ENCODE results near the gene NOL4.
"Not testable (repeated sequence)": the region's sequence is repeated elsewhere in the genome, so short reads cannot be mapped to it uniquely, and the experiment has no call there.

NOL4 gene, protein sequence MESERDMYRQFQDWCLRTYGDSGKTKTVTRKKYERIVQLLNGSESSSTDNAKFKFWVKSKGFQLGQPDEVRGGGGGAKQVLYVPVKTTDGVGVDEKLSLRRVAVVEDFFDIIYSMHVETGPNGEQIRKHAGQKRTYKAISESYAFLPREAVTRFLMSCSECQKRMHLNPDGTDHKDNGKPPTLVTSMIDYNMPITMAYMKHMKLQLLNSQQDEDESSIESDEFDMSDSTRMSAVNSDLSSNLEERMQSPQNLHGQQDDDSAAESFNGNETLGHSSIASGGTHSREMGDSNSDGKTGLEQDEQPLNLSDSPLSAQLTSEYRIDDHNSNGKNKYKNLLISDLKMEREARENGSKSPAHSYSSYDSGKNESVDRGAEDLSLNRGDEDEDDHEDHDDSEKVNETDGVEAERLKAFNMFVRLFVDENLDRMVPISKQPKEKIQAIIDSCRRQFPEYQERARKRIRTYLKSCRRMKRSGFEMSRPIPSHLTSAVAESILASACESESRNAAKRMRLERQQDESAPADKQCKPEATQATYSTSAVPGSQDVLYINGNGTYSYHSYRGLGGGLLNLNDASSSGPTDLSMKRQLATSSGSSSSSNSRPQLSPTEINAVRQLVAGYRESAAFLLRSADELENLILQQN

GRCh38 chr18:34224423-34225217 lies at the start of gene NOL4:
NOL4 (minus strand) TSS chr18:34224913; CDS start chr18:34223253, 1,660 bp downstream.
- DNase-seq (ENCODE audit: low spot score): peak; percentile 18

- DNase-seq (ENCODE audit: low spot score): not testable (repeated sequence)
Measured at GRCh38 chr18:34266029-34266428, 41.3 kb upstream of the NOL4 start.

DNA sequence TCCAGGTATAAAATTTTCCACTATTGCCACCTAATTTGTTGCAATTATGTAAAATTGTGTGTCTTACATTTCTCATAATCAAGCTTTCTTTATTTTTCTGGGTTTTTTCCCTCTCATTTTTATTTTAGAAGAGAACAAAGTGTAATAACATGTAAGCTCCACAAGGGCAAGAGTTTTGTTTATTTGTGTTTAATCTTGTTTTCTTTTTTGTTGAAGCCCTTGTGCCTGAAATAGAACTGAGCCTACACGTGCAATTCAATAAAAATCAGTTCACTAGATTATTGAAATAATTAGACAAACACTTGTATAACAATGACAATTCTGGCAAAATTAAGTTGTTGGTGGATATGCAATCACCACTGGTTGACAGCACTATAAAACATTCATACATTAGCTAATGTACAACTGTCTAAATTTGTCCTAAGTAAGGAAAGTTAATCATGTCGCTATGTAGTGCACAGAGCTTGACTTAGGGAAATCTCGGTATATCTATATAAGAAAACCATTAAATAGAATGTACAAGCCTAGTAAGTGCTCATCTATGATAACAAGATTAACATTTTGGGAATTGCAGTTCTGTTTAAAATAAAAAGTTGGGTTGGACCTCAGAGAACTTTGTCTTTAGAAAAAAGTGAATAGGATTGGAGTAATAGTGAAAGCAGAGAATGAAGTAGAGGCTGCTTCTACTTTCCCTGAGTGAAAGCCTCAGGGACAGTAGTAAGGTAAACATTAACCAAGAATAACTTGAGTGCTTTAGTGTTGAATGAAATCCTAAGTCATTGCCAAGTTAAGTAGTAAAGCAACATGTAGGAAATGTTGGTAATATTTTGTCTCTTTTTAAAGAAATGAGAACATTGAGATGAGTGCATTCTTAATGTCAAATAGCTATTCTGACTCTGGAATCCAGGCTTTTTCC lies 37.4 kb upstream of the NOL4 start:
- no peak for DNase-seq (ENCODE audit: low spot score)

- no peak for DNase-seq (ENCODE audit: low spot score)
Measured at GRCh38 chr18:34258176-34258575, 33.5 kb upstream of the NOL4 start.

- no peak for DNase-seq (ENCODE audit: low spot score)
Measured at GRCh38 chr18:34251919-34252318, 27.2 kb upstream of the NOL4 start.

GRCh38 chr18:34248727-34249126 lies 24.0 kb upstream of the NOL4 start:
- DNase-seq (ENCODE audit: low spot score): no peak

DNA sequence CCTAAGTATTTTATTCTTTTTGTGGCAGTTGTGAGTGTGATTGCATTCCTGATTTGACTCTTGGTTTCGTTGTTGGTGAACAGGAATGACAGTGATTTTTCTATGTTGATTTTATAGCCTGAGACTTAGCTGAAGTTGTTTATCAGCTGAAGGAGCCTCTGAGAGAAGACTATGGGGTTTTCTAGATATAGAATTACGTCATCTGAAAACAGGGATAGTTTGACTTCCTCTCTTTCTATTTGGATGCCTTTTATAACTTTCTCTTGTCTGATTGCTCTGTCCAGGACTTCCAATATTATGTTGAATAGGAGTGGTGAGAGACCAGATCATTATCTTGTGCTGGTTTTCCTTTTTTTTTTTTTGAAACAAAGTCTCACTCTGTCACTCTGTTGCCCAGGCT lies 18.0 kb upstream of the NOL4 start:
- DNase-seq (ENCODE audit: low spot score): no peak

DNA sequence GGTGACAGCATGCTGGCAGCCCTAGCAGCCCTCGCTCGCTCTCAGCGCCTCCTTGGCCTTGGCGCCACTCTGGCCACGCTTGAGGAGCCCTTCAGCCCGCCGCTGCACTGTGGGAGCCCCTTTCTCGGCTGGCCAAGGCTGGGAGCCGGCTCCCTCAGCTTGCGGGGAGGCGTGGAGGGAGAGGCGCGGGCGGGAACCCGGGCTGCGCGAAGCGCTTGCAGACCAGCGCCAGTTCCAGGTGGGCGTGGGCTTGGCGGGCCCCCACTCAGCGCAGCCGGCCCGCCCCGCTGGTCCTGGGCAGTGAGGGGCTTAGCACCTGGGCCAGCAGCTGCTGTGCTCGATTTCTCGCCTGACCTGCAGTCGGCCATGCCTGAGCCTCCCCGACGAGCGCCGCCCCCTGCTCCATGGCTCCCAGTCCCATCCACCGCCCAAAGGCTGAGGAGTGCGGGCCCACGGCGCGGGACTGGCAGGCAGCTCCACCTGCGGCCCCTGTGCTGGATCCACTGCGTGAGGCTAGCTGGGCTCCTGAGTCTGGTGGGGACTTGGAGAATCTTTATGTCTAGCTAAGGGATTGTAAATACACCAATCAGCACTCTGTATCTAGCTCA lies 9.2 kb upstream of the NOL4 start:
- not testable (repeated sequence) for DNase-seq (ENCODE audit: low spot score)

GRCh38 chr18:34225218-34225553 lies 473 bp upstream of the NOL4 start:
- DNase-seq (ENCODE audit: low spot score): no peak

- DNase-seq (ENCODE audit: low spot score): no peak
Measured at GRCh38 chr18:34223893-34224422, 755 bp downstream of the NOL4 start.

DNA sequence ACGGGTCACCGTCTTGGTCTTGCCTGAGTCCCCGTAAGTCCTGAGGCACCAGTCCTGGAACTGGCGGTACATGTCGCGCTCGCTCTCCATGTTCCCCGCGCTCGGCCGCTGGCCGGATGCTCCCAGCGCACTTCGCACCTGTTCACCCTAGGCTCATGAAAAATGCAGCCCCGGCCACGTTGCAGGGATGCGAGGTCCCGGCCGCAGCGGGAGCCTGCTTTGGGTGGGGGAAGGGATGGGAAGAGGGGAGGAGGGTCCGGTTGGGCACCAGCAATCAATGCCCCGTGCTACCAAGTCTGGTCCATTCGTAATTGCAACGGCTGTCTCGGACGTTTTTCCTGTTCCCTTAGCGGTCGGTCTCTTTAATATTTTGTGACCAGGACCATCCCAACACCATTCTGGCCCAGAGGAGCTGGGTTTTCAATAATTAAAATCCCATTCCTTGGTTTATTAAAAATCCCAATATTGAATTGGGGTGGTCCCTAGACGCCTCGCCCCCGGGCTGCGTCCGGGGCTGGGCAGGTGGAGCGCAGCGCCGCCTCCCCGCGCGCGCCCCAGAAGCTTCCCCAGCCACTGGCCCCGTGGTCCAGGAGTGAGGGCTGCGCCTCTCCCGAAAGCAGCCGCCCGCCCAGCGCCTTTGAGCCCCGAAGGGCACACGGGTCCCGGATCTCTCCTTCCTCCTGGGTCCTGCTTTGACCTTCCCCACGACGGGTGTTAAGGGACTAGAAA lies 1.4 kb downstream of the NOL4 start:
- DNase-seq (ENCODE audit: low spot score): no peak

DNA sequence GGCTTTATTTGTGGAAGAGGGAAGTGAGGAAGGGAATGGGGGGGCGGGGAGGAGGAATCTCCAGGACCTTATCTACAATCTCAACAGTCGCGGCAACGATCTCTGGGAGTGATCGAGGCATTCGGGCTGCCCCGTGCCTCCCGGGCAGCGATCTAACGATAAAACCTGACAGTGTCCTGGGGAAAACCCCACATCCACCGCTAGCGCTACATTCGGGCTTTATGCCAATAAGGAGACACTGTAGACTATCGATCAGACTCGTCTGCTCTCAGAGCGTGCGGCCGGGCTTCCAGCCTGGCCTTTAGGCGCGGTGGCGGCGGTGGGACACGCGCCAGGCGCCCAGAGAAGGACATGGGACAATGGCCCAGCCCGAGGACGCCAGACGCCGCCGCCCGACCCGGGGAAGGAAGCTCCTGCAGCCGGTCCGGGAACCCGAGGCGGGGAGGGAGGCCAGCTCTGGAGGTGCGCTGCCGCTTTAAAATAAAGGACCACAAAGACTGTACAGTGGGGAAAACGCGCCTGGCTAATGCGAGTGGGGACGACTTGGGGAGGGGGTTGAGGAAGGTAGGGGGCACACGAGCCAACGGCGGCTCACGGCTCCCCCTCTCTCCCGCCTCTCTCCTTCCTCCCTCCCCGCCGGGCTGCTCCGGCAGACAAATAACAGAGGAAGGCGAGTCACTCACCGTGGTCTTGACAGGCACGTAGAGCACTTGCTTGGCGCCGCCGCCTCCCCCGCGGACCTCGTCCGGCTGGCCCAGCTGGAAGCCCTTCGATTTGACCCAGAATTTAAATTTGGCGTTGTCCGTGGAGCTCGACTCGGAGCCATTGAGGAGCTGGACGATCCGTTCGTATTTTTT lies 2.2 kb downstream of the NOL4 start:
- peak; percentile 29 for DNase-seq (ENCODE audit: low spot score)

DNA sequence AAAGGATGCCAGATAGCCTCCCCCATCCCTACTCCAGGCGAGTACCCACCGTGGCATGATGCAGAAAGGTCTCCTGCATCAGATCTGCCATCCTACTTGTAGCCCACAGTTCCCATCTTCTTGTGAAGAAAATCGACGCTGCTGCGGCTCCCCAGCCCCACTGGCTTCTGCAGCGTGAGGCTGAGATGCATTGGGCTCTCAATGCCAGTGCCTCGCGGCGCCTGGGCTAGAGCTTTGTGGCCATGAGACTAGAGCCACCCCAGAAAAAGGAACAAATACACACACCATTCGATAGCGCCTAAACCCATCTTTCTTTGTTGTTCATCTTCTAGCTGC lies 2.8 kb downstream of the NOL4 start:
- DNase-seq (ENCODE audit: low spot score): no peak

DNA sequence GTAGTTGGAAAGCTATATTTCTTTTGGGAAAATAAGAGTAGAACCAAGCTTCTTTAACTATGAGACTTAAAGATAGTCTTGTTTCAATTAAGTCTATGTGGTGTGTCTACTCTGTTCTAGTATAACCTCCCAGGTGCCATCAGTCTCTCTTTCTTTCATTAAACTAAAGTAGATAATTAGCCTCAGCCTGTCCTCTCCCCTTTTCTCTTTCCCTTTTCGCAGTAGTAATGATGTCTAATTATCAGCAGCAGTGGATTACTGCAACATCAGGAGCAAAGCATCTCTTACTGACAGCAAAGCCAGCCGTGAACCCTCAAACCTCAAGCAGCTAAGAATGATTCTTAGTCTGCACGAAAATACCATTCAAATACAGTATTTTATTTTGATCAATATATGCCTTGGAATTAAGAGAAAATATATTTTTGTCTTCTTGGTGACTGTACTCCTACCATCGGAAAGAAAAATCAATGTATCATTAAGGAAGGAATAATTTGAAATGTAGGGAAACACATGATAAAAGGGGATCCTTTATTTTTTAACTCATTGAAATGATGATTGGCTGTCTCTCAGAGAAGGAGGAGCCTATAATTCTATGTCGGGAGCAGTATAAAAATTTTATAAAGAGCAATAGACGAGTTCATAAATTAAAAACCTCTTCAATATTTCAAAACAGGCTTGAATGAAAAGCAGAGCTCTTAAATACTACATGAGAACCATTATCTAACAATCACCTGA lies 4.5 kb downstream of the NOL4 start:
- DNase-seq (ENCODE audit: low spot score): no peak

DNA sequence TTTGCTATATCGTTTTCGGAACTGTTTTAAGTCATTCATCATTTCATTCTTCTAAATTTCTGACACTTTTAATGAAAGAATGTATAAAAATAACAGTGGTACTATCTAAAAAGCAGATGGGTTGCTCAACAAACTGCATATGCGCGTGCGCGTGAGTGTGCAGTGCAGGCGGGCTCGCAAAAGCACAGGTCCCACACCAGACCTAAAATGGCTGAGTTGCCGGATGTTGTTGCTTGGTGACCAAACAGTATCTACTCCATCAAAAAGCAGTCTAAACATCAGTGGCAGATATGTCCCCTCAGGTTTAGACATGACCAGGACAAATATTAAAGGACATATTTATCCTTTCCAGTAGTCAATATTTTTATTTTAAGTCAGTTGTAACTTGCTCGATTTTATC lies 5.1 kb downstream of the NOL4 start:
- no peak for DNase-seq (ENCODE audit: low spot score)

- no peak for DNase-seq (ENCODE audit: low spot score)
Measured at GRCh38 chr18:34212511-34212910, 12.2 kb downstream of the NOL4 start.

DNA sequence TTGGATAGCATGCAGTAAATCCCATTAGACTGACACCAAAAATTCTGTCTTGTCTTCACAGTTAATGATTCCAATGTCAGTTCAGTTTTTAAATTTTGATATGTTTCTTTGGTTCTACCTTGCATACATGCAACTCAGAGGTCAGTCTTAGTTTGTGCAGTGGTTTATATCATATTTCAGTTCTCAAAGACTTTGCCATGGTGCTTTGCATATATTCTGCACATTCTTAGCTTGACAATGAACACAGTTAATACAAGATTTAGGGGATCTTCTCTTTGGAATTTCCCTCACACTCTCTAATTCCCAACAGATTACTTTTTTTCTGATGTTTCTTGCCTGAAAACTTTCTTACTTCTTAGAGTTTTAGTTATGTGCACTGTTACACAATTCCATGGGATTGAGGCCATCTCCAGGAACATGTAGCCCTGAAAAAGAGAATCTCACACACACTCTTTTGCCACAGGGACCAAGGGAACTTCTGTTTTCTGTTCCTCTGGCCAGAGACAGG lies 17.3 kb downstream of the NOL4 start:
- no peak for DNase-seq (ENCODE audit: low spot score)

- DNase-seq (ENCODE audit: low spot score): no peak
Measured at GRCh38 chr18:34203866-34204265, 20.8 kb downstream of the NOL4 start.

GRCh38 chr18:34196256-34196655 lies 28.5 kb downstream of the NOL4 start:
- no peak for DNase-seq (ENCODE audit: low spot score)

Data from GM03348 (cell line).